Stomach smooth muscle (tissue), 2 donors: ENCODE data around the gene KIF3C.
"Not testable (repeated sequence)": the region's sequence is repeated elsewhere in the genome, so short reads cannot be mapped to it uniquely, and the experiment has no call there.

Experiments
- H3K27ac ChIP-seq: one replicate; pipeline ENCODE4 v1.7.0; 2013; ENCODE audit warnings: mild to moderate bottlenecking, low read length, inconsistent platforms
- H3K27me3 ChIP-seq, 2 donors: one replicate each; pipeline ENCODE4 v1.7.0; 2013; ENCODE audit warnings: low read length in 2 of 2; ENCODE audit not compliant: insufficient read depth in 2 of 2, control insufficient read depth in 1 of 2
- H3K36me3 ChIP-seq, 2 donors: one replicate each; pipeline ENCODE4 v1.7.0; 2013; ENCODE audit warnings: low read length in 2 of 2; ENCODE audit not compliant: control insufficient read depth in 2 of 2, insufficient read depth in 2 of 2
- H3K4me1 ChIP-seq: one replicate; pipeline ENCODE4 v1.7.0; 2013; ENCODE audit warnings: low read length; ENCODE audit not compliant: control insufficient read depth, insufficient read depth
- H3K4me3 ChIP-seq, 2 donors: one replicate each; pipeline ENCODE4 v1.7.0; 2013; ENCODE audit warnings: low read length in 2 of 2
- H3K9ac ChIP-seq, 2 donors: one replicate each; pipeline ENCODE4 v1.7.0; 2013; ENCODE audit warnings: low read length in 2 of 2, mild to moderate bottlenecking in 1 of 2
- H3K9me3 ChIP-seq, 2 donors: one replicate each; pipeline ENCODE4 v1.7.0; 2013; ENCODE audit warnings: low read length in 2 of 2; ENCODE audit not compliant: control insufficient read depth in 2 of 2
- donor health status: healthy.
- donor health status: Pancreatic carcinoma.

KIF3C gene

DNA sequence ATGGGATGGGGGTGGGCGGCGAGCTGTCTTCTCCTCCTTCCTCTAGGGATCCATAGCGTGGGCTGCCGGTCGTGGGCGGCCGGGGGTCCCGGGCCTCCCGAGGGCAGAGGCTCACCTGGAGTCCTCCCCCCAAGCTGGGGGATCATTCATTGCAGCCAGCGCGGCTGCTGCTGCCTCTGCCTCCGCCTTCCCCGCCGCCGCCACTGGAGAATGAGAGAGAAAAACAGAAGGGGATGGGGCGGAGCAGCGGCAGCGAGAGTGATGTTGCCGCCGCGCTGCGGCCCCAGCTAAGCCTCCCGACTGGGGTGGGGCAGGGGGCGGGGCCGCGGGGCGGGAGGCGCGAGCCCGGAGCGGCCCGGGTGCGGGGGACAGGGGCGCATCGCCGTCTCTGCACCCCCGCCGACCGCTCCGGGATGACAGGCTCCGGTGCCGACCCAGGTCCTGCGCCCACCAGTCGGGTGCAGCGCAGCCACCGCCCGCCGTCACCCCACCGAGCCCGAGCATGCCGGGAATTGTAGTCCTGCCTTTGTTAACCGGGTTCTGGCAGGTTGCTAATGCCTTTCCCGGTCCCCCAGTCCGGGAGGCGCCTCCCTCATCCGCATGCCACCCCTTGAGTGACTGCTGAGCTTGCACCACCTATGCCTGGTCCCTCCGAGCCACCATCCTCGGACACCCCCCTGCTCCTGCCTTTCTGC lies at the start of gene KIF3C:
TSS of gene KIF3C (minus strand) at position 225 of the 695 bp plus-strand sequence. CDS start 580 bp downstream, outside the sequence.
- H3K9ac ChIP-seq, result peak within 1 kb of the TSS; percentile 52 to 64
- peak within 1 kb of the TSS; percentile 74 to 82 for H3K4me3 ChIP-seq
- H3K4me1 ChIP-seq, result peaks cover 24% of the 10 kb centered on the region
- H3K27ac ChIP-seq, result peak within 1 kb of the TSS; percentile 18
- no peaks in the 10 kb centered on the region for H3K9me3 ChIP-seq
- H3K36me3 ChIP-seq, result no peaks in the 10 kb centered on the region
- no peaks in the 10 kb centered on the region for H3K27me3 ChIP-seq

- H3K27me3 ChIP-seq, H3K4me3 ChIP-seq, H3K4me1 ChIP-seq, H3K9me3 ChIP-seq, H3K36me3 ChIP-seq, H3K27ac ChIP-seq, H3K9ac ChIP-seq: not testable (repeated sequence)
Observed at GRCh38 chr2:26028083-26028482, 45.8 kb upstream of the KIF3C start.

GRCh38 chr2:26025509-26025908 lies 43.2 kb upstream of the KIF3C start:
- no peak overlapping the region for H3K27ac ChIP-seq
- no peak overlapping the region for H3K4me3 ChIP-seq
- H3K4me1 ChIP-seq, result no peaks in the 10 kb centered on the region
- no peaks in the 10 kb centered on the region for H3K27me3 ChIP-seq
- H3K36me3 ChIP-seq, result no peaks in the 10 kb centered on the region
- H3K9ac ChIP-seq, result no peak overlapping the region
- H3K9me3 ChIP-seq, result no peaks in the 10 kb centered on the region

DNA sequence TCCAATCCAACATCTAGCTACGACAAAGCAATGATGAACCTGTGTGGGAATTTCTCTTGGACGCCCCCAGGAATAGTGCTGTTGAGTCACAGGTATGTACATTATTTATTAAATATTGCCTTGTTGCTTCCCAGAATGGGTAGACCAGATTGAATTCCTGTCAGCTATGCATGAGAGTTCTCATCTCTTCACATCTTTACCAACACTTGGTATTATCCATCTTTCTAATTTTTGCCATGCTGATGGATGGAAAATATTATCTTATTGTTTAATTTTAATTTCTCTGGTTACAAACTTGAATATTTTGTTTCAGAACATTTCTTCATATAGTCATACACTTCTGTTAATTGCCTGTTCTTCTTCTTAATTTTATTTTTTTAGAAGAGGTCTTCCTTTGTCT lies 42.0 kb upstream of the KIF3C start:
- Histone ChIP-seq H3K4me1 (no peaks in the 10 kb centered on the region), H3K9ac (no peak overlapping the region), H3K27ac (no peak overlapping the region)

DNA sequence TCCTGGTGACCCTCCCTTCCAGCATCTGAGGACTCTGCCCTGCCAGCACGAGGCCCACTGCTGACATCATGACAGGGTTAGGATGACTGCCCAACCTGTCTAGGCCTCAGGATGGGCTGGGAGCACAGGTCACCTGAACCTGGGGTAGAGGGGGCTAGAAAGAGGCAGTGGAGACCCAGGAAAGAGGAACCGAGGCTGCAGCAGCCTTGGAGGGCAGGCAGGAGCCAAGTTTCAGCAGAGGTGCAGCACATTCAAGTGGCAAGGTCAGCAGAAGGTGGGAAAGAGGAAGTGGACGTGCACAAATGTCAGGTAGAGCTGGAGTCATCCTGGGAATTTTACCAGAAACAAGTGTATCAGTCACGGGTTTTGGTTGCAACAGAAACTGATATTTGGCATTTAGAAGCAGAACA lies 37.9 kb upstream of the KIF3C start:
- Histone ChIP-seq H3K9me3 (no peaks in the 10 kb centered on the region), H3K27me3 (no peaks in the 10 kb centered on the region), H3K36me3 (no peaks in the 10 kb centered on the region), H3K27ac (no peak overlapping the region), H3K9ac (no peak overlapping the region), H3K4me3 (no peak overlapping the region), H3K4me1 (peaks cover 10% of the 10 kb centered on the region)

More for the DNA sequence above, 42.0 kb upstream of the KIF3C start:
- no peak overlapping the region for H3K4me3 ChIP-seq
- H3K27me3 ChIP-seq, result no peaks in the 10 kb centered on the region
- no peaks in the 10 kb centered on the region for H3K9me3 ChIP-seq
- H3K36me3 ChIP-seq, result no peaks in the 10 kb centered on the region

DNA sequence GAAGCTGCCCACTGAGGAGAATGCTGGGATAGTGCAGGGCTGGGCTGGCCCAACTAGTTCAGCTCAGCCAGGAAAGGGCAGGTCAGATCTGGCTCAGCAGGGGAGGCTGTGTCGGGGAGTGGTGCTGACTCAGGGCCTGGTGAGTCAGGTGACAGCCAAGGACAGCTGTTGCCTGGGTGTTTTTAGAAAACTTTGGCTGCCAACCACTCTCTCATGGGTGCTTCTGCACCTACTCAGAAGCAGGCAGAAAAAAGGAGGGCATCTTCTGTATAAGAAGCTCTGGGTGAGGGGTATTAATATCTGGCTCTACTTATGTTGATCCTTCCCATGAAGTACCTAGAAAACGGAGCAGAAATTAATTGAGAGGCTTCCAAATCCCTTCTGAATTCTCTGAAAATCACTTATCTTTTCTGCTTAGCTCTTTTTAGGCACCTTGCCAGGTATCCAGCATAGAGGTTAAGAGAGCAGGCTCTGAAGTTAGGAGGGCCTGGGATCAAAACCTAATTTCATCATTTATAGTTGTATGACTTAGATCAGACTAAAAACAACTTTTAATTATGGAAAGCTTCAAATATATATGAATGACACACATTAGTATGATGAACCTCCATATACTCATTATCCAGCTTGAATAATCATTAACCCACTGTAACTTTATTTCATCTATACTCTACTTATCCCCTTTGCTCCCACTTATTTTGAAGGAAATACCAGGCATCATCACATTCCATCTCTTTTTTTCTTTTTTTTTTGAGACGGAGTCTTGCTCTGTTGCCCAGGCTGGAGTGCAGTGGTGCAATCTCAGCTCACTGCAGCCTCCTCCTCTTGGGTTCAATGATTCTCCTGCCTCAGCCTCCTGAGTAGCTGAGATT lies 36.1 kb upstream of the KIF3C start:
- peak overlapping the region in 1 of 2 donors; percentile 51 for H3K9ac ChIP-seq
- no peak overlapping the region for H3K4me3 ChIP-seq
- no peaks in the 10 kb centered on the region for H3K36me3 ChIP-seq
- H3K4me1 ChIP-seq, result peaks cover 10% of the 10 kb centered on the region
- H3K27me3 ChIP-seq, result no peaks in the 10 kb centered on the region
- H3K27ac ChIP-seq, result peak overlapping the region; percentile 66
- H3K9me3 ChIP-seq, result no peaks in the 10 kb centered on the region

- peaks cover 10% of the 10 kb centered on the region for H3K4me1 ChIP-seq
- H3K9me3 ChIP-seq, result no peaks in the 10 kb centered on the region
- peak overlapping the region in 1 of 2 donors; percentile 51 for H3K9ac ChIP-seq
- H3K36me3 ChIP-seq, result no peaks in the 10 kb centered on the region
- no peak overlapping the region for H3K4me3 ChIP-seq
- peak overlapping the region; percentile 66 for H3K27ac ChIP-seq
- H3K27me3 ChIP-seq, result no peaks in the 10 kb centered on the region
Observed at GRCh38 chr2:26017464-26018183, 35.3 kb upstream of the KIF3C start.

DNA sequence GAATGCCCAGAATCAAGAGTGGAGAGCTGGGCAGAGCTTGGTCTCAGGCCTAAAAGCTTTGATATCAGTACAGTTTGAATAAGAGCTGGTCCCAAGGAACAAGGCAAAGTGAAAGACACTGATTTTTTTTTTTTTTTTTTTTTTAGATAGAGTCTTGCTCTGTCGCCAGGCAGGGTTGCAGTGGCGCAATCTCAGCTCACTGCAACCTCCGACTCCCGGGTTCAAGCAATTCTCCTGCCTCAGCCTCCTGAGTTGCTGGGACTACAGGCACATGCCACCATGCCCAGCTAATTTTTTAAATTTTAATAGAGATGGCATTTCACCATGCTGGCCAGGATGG lies 34.4 kb upstream of the KIF3C start:
- H3K27me3 ChIP-seq, result not testable (repeated sequence)

DNA sequence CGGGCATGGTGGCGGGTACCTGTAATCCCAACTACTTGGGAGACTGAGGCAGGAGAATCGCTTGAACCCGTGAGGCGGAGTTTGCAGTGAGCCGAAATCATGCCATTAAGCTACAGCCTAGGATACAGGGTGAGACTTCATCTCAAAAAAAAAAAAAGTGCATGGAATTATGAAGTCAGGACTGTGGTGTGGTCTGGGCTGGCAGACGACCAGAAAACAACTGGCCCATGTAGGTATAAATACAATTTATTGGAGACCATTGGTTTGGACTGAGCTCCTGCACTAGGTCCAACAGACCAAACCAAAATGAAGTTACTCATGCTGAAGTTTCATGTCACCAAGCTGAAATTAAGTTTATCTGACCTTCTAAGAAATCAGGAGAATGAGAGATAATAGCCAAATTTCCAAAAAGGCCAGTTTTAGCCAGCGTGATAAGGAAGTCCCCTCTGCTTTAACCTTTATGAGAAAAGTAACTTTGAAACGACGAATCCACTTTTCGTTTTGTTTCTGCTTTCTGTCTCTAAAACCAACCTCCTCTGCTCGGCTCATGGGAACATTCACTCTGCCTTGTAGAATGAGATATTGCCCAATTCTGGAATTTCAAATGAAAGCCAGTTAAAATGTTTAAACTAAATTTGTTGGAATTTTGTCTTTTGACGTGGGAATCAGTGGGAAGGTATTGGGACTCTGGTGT lies 33.9 kb upstream of the KIF3C start:
- Histone ChIP-seq H3K9ac (no peak overlapping the region), H3K4me1 (peaks cover 10% of the 10 kb centered on the region), H3K27me3 (no peaks in the 10 kb centered on the region), H3K4me3 (no peak overlapping the region), H3K27ac (no peak overlapping the region), H3K36me3 (no peaks in the 10 kb centered on the region), H3K9me3 (no peaks in the 10 kb centered on the region)

More for the DNA sequence above, 34.4 kb upstream of the KIF3C start:
- H3K9me3 ChIP-seq, H3K4me3 ChIP-seq, H3K4me1 ChIP-seq, H3K36me3 ChIP-seq, H3K27ac ChIP-seq, H3K9ac ChIP-seq: not testable (repeated sequence)

- Histone ChIP-seq H3K9me3 (no peaks in the 10 kb centered on the region), H3K9ac (no peak overlapping the region), H3K4me1 (peaks cover 10% of the 10 kb centered on the region), H3K27ac (no peak overlapping the region), H3K36me3 (no peaks in the 10 kb centered on the region), H3K27me3 (no peaks in the 10 kb centered on the region), H3K4me3 (no peak overlapping the region)
Observed at GRCh38 chr2:26013668-26014067, 31.4 kb upstream of the KIF3C start.
